Upper lobe of left lung (tissue), 6 donors: ENCODE measurements around the gene ZW10. TPM values are rescaled to one million over a fixed set of nuclear protein-coding genes. Genes with fewer than 3 reads are reported as not detected.
"Not testable (repeated sequence)": the region's sequence is repeated elsewhere in the genome, so short reads cannot be mapped to it uniquely, and the experiment has no call there.

ENCODE experiments used
- ATAC-seq, 2 donors: fragments of 200-7000 bp; cut with Tn5 transposase; one replicate each; pipeline ENCODE4 v1.9.1; 2022; ENCODE audit warnings: mild to moderate bottlenecking in 2 of 2, moderate library complexity in 2 of 2; ENCODE audit not compliant: low FRiP score in 2 of 2
- DNase-seq, 2 donors: peaks; one replicate each; pipeline ENCODE4 v3.0.0-alpha.2; 2019 to 2020
- H3K27ac ChIP-seq, 4 donors: fragments of 200-600 bp; sonication (generic); one replicate each; pipeline ENCODE4 v1.5.1; 2016 to 2019
- H3K27me3 ChIP-seq, 4 donors: fragments of 200-600 bp; sonication (generic); one replicate each; pipeline ENCODE4 v1.5.1; 2017 to 2019
- H3K36me3 ChIP-seq, 4 donors: fragments of 200-600 bp; sonication (generic); one replicate each; pipeline ENCODE4 v1.5.1; 2016 to 2019
- H3K4me1 ChIP-seq, 4 donors: fragments of 200-600 bp; sonication (generic); one replicate each; pipeline ENCODE4 v1.5.1; 2018 to 2019
- H3K4me3 ChIP-seq, 4 donors: fragments of 200-600 bp; sonication (generic); one replicate each; pipeline ENCODE4 v1.5.1; 2017 to 2019; ENCODE audit warnings: mild to moderate bottlenecking in 2 of 4, moderate library complexity in 1 of 4
- H3K9me3 ChIP-seq, 4 donors: fragments of 200-600 bp; sonication (generic); one replicate each; pipeline ENCODE4 v1.5.1; 2018 to 2019
- EP300 ChIP-seq, 4 donors: sonication (generic); formaldehyde crosslinking; IDR thresholded peaks; one replicate each; pipeline ENCODE4 v1.5.1; 2017; ENCODE audit warnings: antibody characterized with exemption in 4 of 4, control low read depth in 2 of 4
- POLR2A ChIP-seq, 4 donors: fragments of 450-650 bp; IDR thresholded peaks; one replicate each; pipeline ENCODE4 v1.5.1; 2016 to 2017; ENCODE audit warnings: antibody characterized with exemption in 4 of 4, mild to moderate bottlenecking in 2 of 4
- POLR2AphosphoS5 ChIP-seq, 2 donors: sonication (generic); formaldehyde crosslinking; IDR thresholded peaks; one replicate each; pipeline ENCODE4 v1.5.1; 2017; ENCODE audit warnings: antibody characterized with exemption in 2 of 2
- WGBS, 2 donors: methylation state at CpG; one replicate each; pipeline ENCODE4 v1.1.5; 2017 to 2018; 5-methylcytosine and 5-hydroxymethylcytosine counted together
- total RNA-seq, 6 donors: library from RNA; depleted of rRNA in 4 of 6; stranded (reverse); fragments of >200 nt in 4 of 6; gene quantifications; one replicate each; pipeline versions ENCODE4 v1.1.0 to v1.2.1, GENCODE V29; 2016 to 2021
- TF ChIP-seq, protein P1 (sequence below), 6 experiments: fragments of 450-650 bp in 4 of 6; fragments of 200-600 bp in 2 of 6; sonication (generic) in 2 of 6; IDR thresholded peaks; one replicate each; pipeline ENCODE4 v1.5.1; 2016 to 2019; ENCODE audit warnings: antibody characterized with exemption in 6 of 6
- donor health status: DM: no; HTN: no; CAD: no; lungs with moderate emphysema.
- donor health status: DM: no; HTN: yes; CAD: no; lungs with severe emphysema.

ZW10 gene
- total RNA-seq, 6 donors from 2014 or later = 6.7 to 13.8 (median 9.8) TPM

DNA sequence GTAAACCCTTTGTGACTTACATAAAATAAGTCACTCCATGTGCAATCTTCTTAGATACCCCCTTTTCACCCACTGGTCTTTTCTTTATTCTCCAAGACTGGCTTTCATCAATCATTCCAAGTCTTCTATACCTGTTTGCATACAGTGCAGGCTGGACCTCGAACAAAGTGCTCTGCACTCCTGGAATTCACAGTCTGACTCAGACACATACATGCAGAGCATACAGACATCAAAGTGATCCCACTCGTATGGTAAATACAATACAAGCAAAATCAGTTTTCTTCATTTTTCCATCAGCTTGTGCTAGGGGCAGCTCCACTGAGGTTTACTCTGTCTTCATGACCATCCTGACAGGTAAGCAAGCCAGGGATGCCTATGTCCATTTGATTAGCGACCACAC, 50.6 kb downstream of the ZW10 start:
- Histone ChIP-seq H3K36me3 (no peaks in the 10 kb centered on the region), H3K9me3 (no peaks in the 10 kb centered on the region), H3K4me1 (no peaks in the 10 kb centered on the region), H3K27me3 (no peaks in the 10 kb centered on the region), H3K27ac (no peak overlapping the region), H3K4me3 (no peak overlapping the region)
- DNase-seq (no peak), ATAC-seq (no peak)
- TF ChIP-seq, protein P1, sequence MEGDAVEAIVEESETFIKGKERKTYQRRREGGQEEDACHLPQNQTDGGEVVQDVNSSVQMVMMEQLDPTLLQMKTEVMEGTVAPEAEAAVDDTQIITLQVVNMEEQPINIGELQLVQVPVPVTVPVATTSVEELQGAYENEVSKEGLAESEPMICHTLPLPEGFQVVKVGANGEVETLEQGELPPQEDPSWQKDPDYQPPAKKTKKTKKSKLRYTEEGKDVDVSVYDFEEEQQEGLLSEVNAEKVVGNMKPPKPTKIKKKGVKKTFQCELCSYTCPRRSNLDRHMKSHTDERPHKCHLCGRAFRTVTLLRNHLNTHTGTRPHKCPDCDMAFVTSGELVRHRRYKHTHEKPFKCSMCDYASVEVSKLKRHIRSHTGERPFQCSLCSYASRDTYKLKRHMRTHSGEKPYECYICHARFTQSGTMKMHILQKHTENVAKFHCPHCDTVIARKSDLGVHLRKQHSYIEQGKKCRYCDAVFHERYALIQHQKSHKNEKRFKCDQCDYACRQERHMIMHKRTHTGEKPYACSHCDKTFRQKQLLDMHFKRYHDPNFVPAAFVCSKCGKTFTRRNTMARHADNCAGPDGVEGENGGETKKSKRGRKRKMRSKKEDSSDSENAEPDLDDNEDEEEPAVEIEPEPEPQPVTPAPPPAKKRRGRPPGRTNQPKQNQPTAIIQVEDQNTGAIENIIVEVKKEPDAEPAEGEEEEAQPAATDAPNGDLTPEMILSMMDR (IDR thresholded peaks at IDR 0.05) = no peak
- TF ChIP-seq POLR2AphosphoS5 (IDR thresholded peaks at IDR 0.05) = no peak
- no peak for TF ChIP-seq POLR2A (IDR thresholded peaks at IDR 0.05)
- TF ChIP-seq EP300 (IDR thresholded peaks at IDR 0.05) = no peak
- 86 to 95% methylated on average over 3 of the region's 3 CpGs for WGBS, 2 donors

DNA sequence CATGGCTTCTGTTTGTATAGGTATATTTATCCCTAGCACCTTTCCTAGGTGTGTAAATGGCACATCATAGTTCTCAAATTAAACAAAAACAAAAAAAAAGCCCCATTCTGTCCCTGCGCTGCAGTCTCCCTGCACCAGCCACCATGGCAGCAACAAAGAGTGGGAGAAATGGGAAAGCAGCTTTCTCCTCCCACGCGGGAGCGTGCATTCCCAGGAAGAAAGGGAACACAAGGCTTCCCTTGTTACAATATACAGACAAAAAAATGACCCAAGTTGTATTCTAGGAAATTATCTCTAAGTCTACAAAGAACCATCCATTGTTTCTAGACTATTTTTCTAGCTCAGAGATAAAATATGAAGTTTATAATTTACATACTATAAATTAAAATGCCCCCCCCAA, 51.3 kb downstream of the ZW10 start:
- H3K9me3 ChIP-seq = no peaks in the 10 kb centered on the region
- no peaks in the 10 kb centered on the region for H3K36me3 ChIP-seq
- ATAC-seq = no peak
- WGBS, 2 donors = 91 to 95% methylated on average over 4 of the region's 4 CpGs
- no peaks in the 10 kb centered on the region for H3K27me3 ChIP-seq
- TF ChIP-seq EP300 (IDR thresholded peaks at IDR 0.05) = no peak
- TF ChIP-seq, protein P1 (IDR thresholded peaks at IDR 0.05) = no peak
- no peak for TF ChIP-seq POLR2A (IDR thresholded peaks at IDR 0.05)
- no peak for TF ChIP-seq POLR2AphosphoS5 (IDR thresholded peaks at IDR 0.05)
- no peak overlapping the region for H3K27ac ChIP-seq
- no peak overlapping the region for H3K4me3 ChIP-seq
- no peak for DNase-seq
- no peaks in the 10 kb centered on the region for H3K4me1 ChIP-seq

DNA sequence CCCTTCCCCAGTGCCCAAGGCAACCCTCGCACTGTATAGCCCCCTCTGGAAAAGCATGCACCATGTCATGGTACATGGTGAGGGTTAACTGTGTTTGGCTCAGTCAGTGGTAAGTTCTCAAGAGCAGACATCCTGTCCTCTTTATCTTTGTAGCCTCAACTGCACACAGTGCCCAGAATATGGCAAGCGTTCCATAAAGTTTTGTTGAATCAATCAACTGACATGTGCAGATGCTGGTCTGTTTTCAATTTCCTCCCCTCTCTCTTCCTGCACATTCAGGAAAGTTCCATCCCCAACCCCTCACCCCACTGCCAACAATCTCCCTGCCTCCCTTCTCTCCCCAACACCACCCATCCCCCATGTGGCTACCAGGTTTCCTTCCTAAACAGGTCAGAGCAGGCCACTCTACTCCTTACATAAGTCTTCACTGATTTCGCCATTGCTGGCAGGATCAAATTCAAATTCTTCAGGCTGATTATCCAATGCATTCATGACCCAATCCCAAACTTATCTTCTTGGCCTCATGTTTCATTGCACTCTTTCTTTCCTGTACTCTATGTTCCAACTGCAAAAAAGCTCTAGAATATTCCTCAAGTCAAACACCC, 51.9 kb downstream of the ZW10 start:
- H3K9me3 ChIP-seq = no peaks in the 10 kb centered on the region
- 96 to 98% methylated on average over 3 of the region's 3 CpGs for WGBS, 2 donors
- no peaks in the 10 kb centered on the region for H3K4me1 ChIP-seq
- TF ChIP-seq, protein P1 (IDR thresholded peaks at IDR 0.05) = no peak
- TF ChIP-seq POLR2AphosphoS5 (IDR thresholded peaks at IDR 0.05) (no peak), POLR2A (IDR thresholded peaks at IDR 0.05) (no peak), EP300 (IDR thresholded peaks at IDR 0.05) (no peak)
- H3K27ac ChIP-seq = no peak overlapping the region
- H3K4me3 ChIP-seq = no peak overlapping the region
- no peak for DNase-seq
- H3K27me3 ChIP-seq = no peaks in the 10 kb centered on the region
- no peaks in the 10 kb centered on the region for H3K36me3 ChIP-seq
- ATAC-seq = no peak

DNA sequence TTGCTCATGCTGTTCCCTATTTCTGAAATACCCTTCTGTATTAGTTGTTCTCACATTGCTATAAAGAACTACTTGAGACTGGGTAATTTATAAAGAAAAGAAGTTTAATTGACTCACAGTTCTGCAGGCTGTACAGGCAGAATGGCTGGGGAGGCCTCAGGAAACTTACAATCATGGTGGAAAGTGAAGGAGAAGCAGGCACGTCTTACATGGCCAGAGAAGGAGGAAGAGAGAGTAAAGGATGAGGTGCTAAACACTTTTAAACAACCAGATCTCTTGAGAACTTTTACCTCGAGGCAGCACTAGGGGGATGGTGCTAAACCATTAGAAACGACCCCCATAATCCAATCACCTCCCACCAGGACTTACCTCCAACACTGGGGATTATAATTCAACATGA, 53.0 kb downstream of the ZW10 start:
- H3K9me3 ChIP-seq, ATAC-seq, H3K27me3 ChIP-seq, DNase-seq, H3K4me3 ChIP-seq, H3K4me1 ChIP-seq, H3K27ac ChIP-seq, H3K36me3 ChIP-seq: not testable (repeated sequence)
- WGBS, 2 donors = 53 to 71% methylated on average over 3 of the region's 3 CpGs

DNA sequence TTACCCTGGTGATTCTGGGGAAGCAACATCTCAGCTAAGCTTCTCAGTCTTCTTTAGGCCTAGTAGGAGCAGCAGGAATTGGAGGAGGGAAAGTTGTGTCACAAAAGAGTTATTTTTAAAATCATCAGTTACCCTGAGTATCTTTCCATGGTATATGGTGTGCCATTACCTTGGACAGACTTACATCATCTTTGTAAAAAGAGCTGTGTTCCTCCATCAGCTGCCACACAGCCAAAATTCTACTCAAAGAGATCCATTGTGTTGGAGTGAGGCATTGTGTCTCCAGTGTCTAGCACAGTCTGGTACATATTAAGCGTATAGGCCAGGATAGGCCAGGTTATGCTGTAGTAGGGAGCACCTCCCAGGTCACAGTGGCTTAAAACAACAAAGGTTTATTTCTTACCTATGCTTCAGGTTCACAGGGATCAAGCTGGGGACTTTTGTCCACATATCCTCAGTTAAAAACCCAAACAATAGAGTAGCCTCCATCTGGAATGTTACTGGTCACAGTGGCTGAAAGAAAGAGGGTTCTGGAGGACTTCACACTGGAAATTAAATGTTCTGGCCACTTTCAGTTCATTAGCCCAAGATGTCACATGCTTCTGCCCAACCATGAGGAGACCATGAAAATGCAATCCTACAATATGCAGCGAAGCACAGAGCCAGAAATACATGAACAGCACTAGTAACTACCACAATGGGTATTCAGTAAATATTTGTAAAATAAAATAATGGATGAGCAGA, 57.4 kb downstream of the ZW10 start:
- peaks cover 0 to 5% (median 0%) of the 10 kb centered on the region in 4 donors for H3K36me3 ChIP-seq
- no peak for TF ChIP-seq POLR2A (IDR thresholded peaks at IDR 0.05)
- TF ChIP-seq, protein P1 (IDR thresholded peaks at IDR 0.05) = no peak
- TF ChIP-seq EP300 (IDR thresholded peaks at IDR 0.05) = no peak
- no peak for TF ChIP-seq POLR2AphosphoS5 (IDR thresholded peaks at IDR 0.05)
- WGBS, 2 donors = 94 to 100% methylated on average over 2 of the region's 2 CpGs

More for the DNA sequence above, 57.4 kb downstream of the ZW10 start:
- Histone ChIP-seq H3K27ac (no peak overlapping the region), H3K4me3 (no peak overlapping the region), H3K9me3 (peaks cover 0 to 4% (median 0%) of the 10 kb centered on the region in 4 donors), H3K4me1 (no peaks in the 10 kb centered on the region), H3K27me3 (no peaks in the 10 kb centered on the region)
- DNase-seq (no peak), ATAC-seq (no peak)
